Neural progenitor cell (in vitro differentiated cells): Measurements from ENCODE around the gene SCFD2. TPM values are rescaled to one million over a fixed set of nuclear protein-coding genes. Genes with fewer than 3 reads are reported as not detected.
"Not testable (repeated sequence)": the region's sequence is repeated elsewhere in the genome, so short reads cannot be mapped to it uniquely, and the experiment has no call there.

Experiments
- DNase-seq: peaks from one replicate; pipeline ENCODE4 v3.0.0-alpha.2; 2016; ENCODE audit warnings: low spot score
- H2AFZ ChIP-seq: fragments of 200-600 bp; sonication (generic); replicated peaks from 2 replicates; pipeline ENCODE4 v1.6.1; 2016; ENCODE audit warnings: antibody characterized with exemption
- H3F3A ChIP-seq: fragments of 200-600 bp; sonication (generic); 2 replicates; pipeline ENCODE4 v1.6.1; 2016; ENCODE audit warnings: antibody characterized with exemption, low read depth
- H3K27ac ChIP-seq: fragments of 200-600 bp; sonication (generic); 2 replicates; pipeline ENCODE4 v1.5.1; 2016; ENCODE audit warnings: mild to moderate bottlenecking
- H3K27me3 ChIP-seq: fragments of 200-600 bp; sonication (generic); 2 replicates; pipeline ENCODE4 v1.6.1; 2016; ENCODE audit warnings: mild to moderate bottlenecking, moderate library complexity
- H3K36me3 ChIP-seq: fragments of 200-600 bp; sonication (generic); 2 replicates; pipeline ENCODE4 v1.5.1; 2016
- H3K4me1 ChIP-seq: fragments of 200-600 bp; sonication (generic); 2 replicates; pipeline ENCODE4 v1.6.1; 2016; ENCODE audit warnings: mixed run types
- H3K4me2 ChIP-seq: fragments of 200-600 bp; sonication (generic); 2 replicates; pipeline ENCODE4 v1.6.1; 2016
- H3K4me3 ChIP-seq: fragments of 200-600 bp; sonication (generic); 2 replicates; pipeline ENCODE4 v1.5.1; 2016
- H3K79me2 ChIP-seq: fragments of 200-600 bp; sonication (generic); 2 replicates; pipeline ENCODE4 v1.6.1; 2016; ENCODE audit warnings: low read depth
- H3K9ac ChIP-seq: fragments of 200-600 bp; sonication (generic); 2 replicates; pipeline ENCODE4 v1.6.1; 2016
- H3K9me3 ChIP-seq: fragments of 200-600 bp; sonication (generic); 2 replicates; pipeline ENCODE4 v1.5.1; 2016; ENCODE audit warnings: low read depth
- H4K20me1 ChIP-seq: fragments of 200-600 bp; sonication (generic); 2 replicates; pipeline ENCODE4 v1.6.1; 2016; ENCODE audit warnings: low read depth
- H3K27ac Mint-ChIP-seq: 3 replicates; pipeline ENCODE4 v1.8.0; 2021; ENCODE audit warnings: mixed read lengths
- H3K27me3 Mint-ChIP-seq: 2 replicates; pipeline ENCODE4 v1.8.0; 2022; ENCODE audit warnings: low read depth, mild to moderate bottlenecking, inconsistent platforms, moderate library complexity, mixed read lengths; ENCODE audit not compliant: insufficient read depth
- H3K36me3 Mint-ChIP-seq: 3 replicates; pipeline ENCODE4 v1.8.0; 2021; ENCODE audit warnings: mixed read lengths
- H3K4me1 Mint-ChIP-seq: 3 replicates; pipeline ENCODE4 v1.8.0; 2021; ENCODE audit warnings: mixed read lengths
- H3K4me3 Mint-ChIP-seq: 3 replicates; pipeline ENCODE4 v1.8.0; 2021; ENCODE audit warnings: mild to moderate bottlenecking, moderate library complexity, mixed read lengths
- H3K9me3 Mint-ChIP-seq: 3 replicates; pipeline ENCODE4 v1.8.0; 2020; ENCODE audit warnings: mixed read lengths
- EZH2 ChIP-seq: fragments of 200-600 bp; sonication (generic); IDR thresholded peaks from 2 replicates; pipeline ENCODE4 v1.6.1; 2017; ENCODE audit warnings: antibody characterized with exemption, mild to moderate bottlenecking, moderate library complexity
- EZH2phosphoT487 ChIP-seq: fragments of 200-600 bp; sonication (generic); IDR thresholded peaks from 2 replicates; pipeline ENCODE4 v1.6.1; 2017; ENCODE audit warnings: antibody characterized with exemption
- total RNA-seq: library from RNA; depleted of rRNA; stranded (reverse); fragments of >200 nt; gene quantifications from 2 replicates; pipeline ENCODE4 v1.2.3, GENCODE V29; 2015; ENCODE audit warnings: low replicate concordance
- TF ChIP-seq, protein P1 (sequence below): fragments of 200-600 bp; sonication (generic); IDR thresholded peaks from 2 replicates; pipeline ENCODE4 v1.5.1; 2017; ENCODE audit warnings: antibody characterized with exemption, mild to moderate bottlenecking

Gene SCFD2
- total RNA-seq, 1 donor from 2014 or later = 4.8 TPM

DNA sequence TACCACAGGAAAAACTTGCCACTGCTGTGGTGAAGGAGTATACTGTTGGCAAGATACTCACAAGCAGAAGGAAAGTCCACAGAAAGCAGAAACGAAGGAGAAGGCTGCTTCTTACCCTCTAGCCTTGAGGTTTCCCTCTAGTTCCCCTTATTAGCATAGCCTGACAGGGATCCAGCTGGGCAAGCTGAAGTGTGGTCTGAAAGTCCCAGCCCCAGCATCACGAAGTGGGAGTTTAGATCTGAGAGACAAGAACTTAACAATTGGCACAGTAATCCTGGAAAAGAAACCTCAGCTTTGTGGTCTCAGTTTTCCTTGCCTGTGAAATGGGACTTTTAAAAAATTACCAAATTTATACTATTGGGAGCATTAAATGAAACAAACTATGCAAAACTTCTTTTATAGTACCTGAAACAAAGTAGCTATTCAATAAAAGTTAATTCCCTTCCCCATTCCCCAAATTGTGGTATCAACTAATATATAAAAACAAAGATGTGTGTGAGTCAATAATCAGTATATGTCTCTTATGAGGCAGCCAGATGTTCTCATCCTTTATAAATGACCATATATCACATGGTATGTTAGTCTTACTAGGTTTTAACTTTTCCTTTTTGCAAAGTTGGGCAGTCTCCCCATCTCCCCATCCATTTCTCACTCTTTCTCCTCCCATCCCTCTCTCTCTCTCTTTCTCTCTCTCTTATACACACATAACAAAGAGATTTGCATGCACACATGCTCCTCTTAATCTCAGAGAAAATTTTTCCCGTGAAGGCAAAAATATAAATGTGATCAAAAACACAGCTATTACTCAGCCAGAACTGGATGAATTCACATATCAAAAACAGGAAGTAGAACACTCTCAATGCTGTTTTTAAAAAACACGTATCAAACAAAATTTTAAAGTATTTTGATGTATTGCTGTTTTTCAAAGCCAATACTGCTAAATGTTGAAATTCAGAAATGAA is 57.8 kb downstream of the SCFD2 start:
- Histone ChIP-seq H3K27ac (no peak overlapping the region), H3F3A (no peaks in the 10 kb centered on the region), H3K4me3 (no peak overlapping the region), H3K4me2 (no peak overlapping the region), H3K79me2 (no peaks in the 10 kb centered on the region), H3K9me3 (no peaks in the 10 kb centered on the region), H3K9ac (no peak overlapping the region), H4K20me1 (no peaks in the 10 kb centered on the region), H3K4me1 (no peaks in the 10 kb centered on the region), H3K36me3 (no peaks in the 10 kb centered on the region), H2AFZ (no peak overlapping the region), H3K27me3 (no peaks in the 10 kb centered on the region)
- no peaks in the 10 kb centered on the region for H3K27me3 Mint-ChIP-seq
- H3K27ac Mint-ChIP-seq = no peak overlapping the region
- H3K4me3 Mint-ChIP-seq = no peak overlapping the region
- H3K9me3 Mint-ChIP-seq = peaks cover 5% of the 10 kb centered on the region
- no peak for DNase-seq
- H3K4me1 Mint-ChIP-seq = no peaks in the 10 kb centered on the region
- TF ChIP-seq, protein P1, sequence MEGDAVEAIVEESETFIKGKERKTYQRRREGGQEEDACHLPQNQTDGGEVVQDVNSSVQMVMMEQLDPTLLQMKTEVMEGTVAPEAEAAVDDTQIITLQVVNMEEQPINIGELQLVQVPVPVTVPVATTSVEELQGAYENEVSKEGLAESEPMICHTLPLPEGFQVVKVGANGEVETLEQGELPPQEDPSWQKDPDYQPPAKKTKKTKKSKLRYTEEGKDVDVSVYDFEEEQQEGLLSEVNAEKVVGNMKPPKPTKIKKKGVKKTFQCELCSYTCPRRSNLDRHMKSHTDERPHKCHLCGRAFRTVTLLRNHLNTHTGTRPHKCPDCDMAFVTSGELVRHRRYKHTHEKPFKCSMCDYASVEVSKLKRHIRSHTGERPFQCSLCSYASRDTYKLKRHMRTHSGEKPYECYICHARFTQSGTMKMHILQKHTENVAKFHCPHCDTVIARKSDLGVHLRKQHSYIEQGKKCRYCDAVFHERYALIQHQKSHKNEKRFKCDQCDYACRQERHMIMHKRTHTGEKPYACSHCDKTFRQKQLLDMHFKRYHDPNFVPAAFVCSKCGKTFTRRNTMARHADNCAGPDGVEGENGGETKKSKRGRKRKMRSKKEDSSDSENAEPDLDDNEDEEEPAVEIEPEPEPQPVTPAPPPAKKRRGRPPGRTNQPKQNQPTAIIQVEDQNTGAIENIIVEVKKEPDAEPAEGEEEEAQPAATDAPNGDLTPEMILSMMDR = no peak
- no peak for TF ChIP-seq EZH2phosphoT487
- no peak for TF ChIP-seq EZH2
- peaks cover 2% of the 10 kb centered on the region for H3K36me3 Mint-ChIP-seq

DNA sequence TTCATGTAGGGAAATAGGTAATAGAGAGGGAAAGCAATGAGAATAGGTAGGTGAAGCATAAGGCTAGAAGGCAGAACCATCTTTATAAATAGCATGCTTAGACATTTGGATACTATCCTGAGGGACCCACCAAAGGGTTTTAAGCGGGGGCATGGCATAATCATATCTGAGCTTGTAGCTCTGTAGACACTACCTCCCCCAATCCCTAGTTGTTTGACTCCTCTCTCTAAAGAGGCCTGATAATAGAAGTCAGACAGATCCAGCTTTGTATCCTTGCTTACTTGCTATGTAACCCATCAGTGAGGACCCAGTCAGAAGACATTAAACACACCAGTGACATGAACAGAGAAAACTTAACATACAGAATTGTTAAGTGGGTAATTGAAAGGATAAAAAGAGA is 58.7 kb downstream of the SCFD2 start:
- Histone ChIP-seq H3K4me3 (no peak overlapping the region), H3K9me3 (no peaks in the 10 kb centered on the region), H3K27ac (no peak overlapping the region), H3K36me3 (no peaks in the 10 kb centered on the region), H3K27me3 (no peaks in the 10 kb centered on the region), H3K4me1 (no peaks in the 10 kb centered on the region), H3F3A (no peaks in the 10 kb centered on the region), H3K9ac (no peak overlapping the region), H3K4me2 (no peak overlapping the region), H4K20me1 (no peaks in the 10 kb centered on the region), H3K79me2 (no peaks in the 10 kb centered on the region), H2AFZ (no peak overlapping the region)
- Mint-ChIP-seq H3K9me3 (peaks cover 5% of the 10 kb centered on the region), H3K27me3 (no peaks in the 10 kb centered on the region), H3K4me1 (no peaks in the 10 kb centered on the region), H3K4me3 (no peak overlapping the region), H3K27ac (no peak overlapping the region), H3K36me3 (peaks cover 2% of the 10 kb centered on the region)
- DNase-seq = no peak
- no peak for TF ChIP-seq EZH2phosphoT487
- no peak for TF ChIP-seq EZH2
- TF ChIP-seq, protein P1 = no peak

- Histone ChIP-seq H3K4me2 (no peak overlapping the region), H2AFZ (no peak overlapping the region), H3K9ac (no peak overlapping the region), H3K36me3 (no peaks in the 10 kb centered on the region), H3K4me3 (no peak overlapping the region), H4K20me1 (no peaks in the 10 kb centered on the region), H3K27me3 (no peaks in the 10 kb centered on the region), H3K4me1 (no peaks in the 10 kb centered on the region), H3F3A (no peaks in the 10 kb centered on the region), H3K27ac (no peak overlapping the region), H3K79me2 (no peaks in the 10 kb centered on the region), H3K9me3 (no peaks in the 10 kb centered on the region)
- Mint-ChIP-seq H3K27me3 (no peaks in the 10 kb centered on the region), H3K4me1 (no peaks in the 10 kb centered on the region), H3K27ac (no peak overlapping the region), H3K9me3 (peaks cover 5% of the 10 kb centered on the region), H3K36me3 (peaks cover 2% of the 10 kb centered on the region), H3K4me3 (no peak overlapping the region)
- no peak for TF ChIP-seq EZH2
- no peak for TF ChIP-seq EZH2phosphoT487
- TF ChIP-seq, protein P1 = no peak
- DNase-seq = no peak
Measured at GRCh38 chr4:53306729-53307128, 59.1 kb downstream of the SCFD2 start.

GRCh38 chr4:53292209-53292608 is 73.7 kb downstream of the SCFD2 start:
- not testable (repeated sequence) for H3F3A ChIP-seq, H3K27me3 Mint-ChIP-seq, H3K79me2 ChIP-seq, H3K27ac ChIP-seq, H3K9me3 ChIP-seq, H3K9ac ChIP-seq, H3K4me1 ChIP-seq, H3K27me3 ChIP-seq, H3K27ac Mint-ChIP-seq, H2AFZ ChIP-seq, H3K4me1 Mint-ChIP-seq, H4K20me1 ChIP-seq, H3K4me3 ChIP-seq, H3K36me3 ChIP-seq, H3K4me2 ChIP-seq, DNase-seq, H3K4me3 Mint-ChIP-seq, H3K36me3 Mint-ChIP-seq
- H3K9me3 Mint-ChIP-seq = peaks cover 33% of the 10 kb centered on the region
